Stimulated activated CD8-positive, alpha-beta memory T cell treated with anti-CD3 and anti-CD28 coated beads, Interleukin-4, amount 100 ng/mL, for 4 hours (primary cell): Measurements from ENCODE around the gene DNAH9.
"Not testable (repeated sequence)": the region's sequence is repeated elsewhere in the genome, so short reads cannot be mapped to it uniquely, and the experiment has no call there.

Source experiments
- DNase-seq, 2 donors: peaks; one replicate each; pipeline ENCODE4 v3.0.0-alpha.2; 2020; ENCODE audit warnings: low read depth in 2 of 2, low spot score in 1 of 2

DNAH9 gene

DNA sequence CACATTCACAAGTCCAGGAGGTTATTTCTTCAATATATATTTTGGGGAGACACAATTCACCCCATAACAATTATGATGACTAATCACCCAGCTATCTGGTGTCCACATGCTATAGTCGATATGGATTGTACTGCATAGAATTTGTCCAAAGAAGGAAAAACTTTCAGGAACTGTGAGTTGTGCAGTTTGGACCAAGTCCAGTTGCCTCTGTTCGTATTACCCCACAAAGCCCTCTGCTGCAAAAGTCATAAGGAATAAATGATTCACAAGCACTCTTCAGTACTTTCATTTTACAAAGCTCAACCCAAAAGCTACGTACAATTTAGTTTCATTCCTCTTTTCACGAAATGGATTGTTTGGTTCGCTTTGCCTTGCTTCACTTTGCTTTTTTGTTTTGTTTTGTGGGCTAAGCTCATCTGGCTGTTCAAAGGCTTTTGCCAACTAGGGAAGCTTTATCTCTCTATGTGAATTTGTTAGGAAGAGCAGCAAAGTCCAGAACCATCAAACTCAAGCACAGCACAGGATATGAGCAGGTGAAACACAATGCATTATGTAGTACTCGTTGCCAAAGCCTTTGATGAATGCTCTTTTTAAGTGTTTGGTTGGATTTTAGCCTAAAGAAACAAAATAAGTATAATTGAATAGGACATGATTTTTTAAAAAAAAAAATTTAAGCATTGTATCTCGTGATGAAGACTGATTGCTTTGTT lies 300.4 kb downstream of the DNAH9 start:
- no peak for DNase-seq

DNA sequence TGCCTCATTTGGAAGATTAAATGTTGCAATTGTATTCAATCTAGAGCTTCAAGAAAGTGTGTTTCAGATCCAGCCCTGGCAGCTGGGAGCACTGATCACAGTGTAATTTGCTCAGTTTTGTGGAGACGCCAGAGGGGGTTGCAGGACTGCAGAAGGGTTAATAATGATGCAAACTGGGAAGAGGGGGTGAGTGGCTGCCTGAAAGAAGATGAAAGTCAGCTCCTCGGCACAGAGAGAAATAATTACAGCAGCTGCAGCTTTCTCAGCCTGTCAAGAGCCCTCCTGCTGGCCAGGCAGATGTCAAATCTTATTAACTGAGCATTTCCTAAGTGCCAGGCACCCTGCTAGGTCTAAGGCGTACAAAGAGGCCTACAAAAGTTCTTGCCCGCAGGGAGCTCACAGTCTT lies 301.3 kb downstream of the DNAH9 start:
- no peak for DNase-seq

GRCh38 chr17:11900041-11900476 lies 301.8 kb downstream of the DNAH9 start:
- DNase-seq, result no peak

GRCh38 chr17:11900655-11901054 lies 302.4 kb downstream of the DNAH9 start:
- DNase-seq, result no peak

GRCh38 chr17:11901931-11902330 lies 303.7 kb downstream of the DNAH9 start:
- DNase-seq, result no peak

GRCh38 chr17:11908711-11909146 lies 310.5 kb downstream of the DNAH9 start:
- DNase-seq, result no peak

DNA sequence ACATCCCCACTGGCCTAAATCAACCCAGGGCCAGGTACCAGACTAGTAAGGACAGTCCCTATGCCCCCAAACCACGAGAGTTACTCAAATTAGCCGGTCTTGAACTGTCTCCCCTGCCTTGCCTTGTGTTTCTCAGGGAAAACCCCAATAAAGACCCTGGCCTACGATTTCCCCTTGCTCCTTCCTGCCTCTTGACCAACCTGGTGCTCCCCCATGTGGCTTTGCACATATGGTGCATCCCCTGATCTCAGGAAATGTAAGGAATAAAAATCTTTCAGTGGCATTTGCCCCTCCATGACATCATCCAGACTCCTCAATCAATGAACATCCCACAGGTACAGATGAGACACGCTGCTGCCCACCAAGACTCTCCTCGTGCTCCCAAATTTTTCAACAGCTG lies 311.1 kb downstream of the DNAH9 start:
- DNase-seq, result no peak

DNA sequence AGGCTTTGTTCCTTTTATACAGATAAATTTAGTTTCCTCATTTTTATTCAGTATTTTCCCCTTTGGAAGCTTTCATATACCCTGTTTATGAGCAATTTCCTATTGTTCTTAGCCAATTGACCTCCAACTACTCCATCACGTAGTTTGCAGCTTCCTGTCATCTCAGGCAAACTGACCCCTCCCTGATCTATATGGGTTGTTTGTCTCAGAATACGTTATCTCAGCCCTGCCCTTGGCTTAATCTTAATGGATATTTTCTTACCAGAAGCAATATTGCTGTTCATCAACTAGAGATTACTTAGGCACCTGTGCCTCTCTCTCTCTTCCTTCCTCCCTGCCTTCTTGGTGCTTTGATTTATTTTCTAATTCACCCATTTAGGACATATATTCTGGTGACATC lies 317.8 kb downstream of the DNAH9 start:
- no peak for DNase-seq

- no peak for DNase-seq
Observed at GRCh38 chr17:11917415-11917814, 319.1 kb downstream of the DNAH9 start.

DNA sequence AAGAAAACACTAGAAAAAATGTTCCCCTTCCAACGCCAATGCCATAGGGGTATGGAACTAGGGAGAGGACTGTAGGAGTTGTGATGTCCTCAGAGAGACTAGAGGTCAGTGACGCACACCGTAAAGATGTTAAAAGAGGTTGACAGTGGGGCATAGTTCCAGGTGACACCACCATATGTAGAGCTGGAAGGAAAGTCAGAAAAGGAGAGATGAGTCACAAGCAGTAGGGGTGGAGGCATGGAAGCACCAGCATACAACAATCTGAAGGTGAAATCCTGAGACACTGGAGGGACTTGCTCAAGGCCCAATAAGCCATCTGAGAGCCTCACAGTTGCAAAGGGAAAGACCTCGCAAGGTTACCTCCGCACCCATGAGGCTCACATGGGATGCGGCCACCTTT lies 323.0 kb downstream of the DNAH9 start:
- no peak for DNase-seq

DNA sequence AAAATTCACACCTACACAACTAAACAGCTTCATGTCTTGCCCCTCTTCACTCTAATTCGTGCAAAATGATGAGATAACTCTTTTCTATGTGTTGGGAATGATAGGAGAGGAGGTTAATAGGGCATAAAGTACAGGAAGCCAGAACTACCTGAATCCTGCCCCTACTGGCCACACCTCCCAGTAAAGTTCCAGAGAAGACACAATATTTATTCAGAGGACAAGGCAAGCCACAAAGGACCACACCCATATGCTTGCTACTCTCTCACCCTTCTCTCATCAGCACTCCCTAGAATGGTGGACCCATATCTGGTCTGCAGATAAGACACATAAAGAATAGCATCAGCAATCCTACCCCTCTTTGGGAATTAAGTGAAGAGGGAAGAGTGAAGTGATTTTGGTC lies 324.4 kb downstream of the DNAH9 start:
- no peak for DNase-seq

GRCh38 chr17:11924076-11924475 lies 325.8 kb downstream of the DNAH9 start:
- no peak for DNase-seq

DNA sequence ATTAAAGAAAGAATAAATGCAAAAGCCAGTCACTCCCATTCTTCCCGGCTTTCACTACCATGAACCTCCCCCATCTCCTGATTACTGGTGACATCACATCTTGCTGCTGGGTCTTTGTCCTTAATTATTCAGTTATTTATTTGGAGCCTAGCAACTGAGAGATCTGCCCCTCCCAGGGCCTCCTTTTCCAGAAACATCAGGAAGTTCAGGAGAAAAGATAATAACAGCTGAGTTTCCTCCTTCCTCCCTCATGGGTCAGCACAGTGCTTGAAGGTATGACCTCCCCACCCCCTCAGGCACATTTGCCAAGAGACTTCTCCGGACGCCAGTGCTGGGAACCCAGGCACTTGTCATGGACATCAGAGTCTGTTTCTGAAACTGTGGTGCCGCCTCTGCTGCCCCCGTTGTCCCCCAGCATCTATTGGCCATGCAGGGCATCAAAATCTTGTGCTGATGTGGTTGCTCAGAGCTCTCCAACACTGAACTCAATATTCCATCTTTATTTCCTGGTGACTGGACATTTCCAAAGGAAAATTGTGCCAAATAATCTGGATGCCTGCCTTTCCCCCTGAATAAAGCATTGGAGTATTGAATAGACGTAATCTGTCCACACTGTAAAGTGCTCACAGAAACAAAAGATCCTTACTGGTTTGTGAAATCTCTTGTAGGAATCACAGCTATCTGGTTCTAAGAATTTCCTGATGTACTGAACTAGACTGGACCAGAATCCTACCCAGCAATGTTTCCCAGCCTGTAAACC lies 327.2 kb downstream of the DNAH9 start:
- DNase-seq, result no peak

GRCh38 chr17:11928436-11928835 lies 330.2 kb downstream of the DNAH9 start:
- DNase-seq, result no peak

GRCh38 chr17:11932337-11932898 lies 334.1 kb downstream of the DNAH9 start:
- DNase-seq, result no peak

DNA sequence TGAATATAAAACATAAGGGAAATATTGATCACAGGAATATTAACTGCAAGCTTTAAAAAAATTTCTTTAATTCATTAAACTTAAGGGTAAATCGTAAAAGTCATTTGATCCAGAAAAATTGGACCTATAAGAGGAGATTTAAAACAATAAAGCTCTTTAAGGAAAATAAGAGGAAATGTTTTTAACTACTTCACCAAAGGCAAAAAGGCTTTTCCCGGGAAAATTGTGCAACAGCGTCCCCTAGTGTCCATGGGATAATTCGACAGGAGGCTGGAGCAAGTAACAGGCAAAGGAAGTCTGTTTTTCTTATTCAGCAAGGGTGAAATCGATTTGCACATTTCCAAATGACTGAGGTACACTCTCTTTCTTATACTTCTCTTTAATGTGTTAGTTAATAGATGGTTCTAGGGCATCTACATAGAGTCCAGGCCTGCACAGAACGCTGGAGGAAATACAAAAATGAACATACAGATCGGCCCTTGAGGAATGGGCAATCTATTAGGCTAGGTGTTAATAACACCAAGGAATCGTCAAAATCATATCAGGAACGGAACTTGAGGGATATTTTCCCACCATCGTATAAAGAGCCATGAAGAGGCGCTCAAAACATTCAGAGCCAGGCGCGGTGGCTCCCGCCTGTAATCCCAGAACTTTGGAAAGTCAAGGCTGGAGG lies 337.6 kb downstream of the DNAH9 start:
- no peak for DNase-seq

GRCh38 chr17:11940904-11941303 lies 342.6 kb downstream of the DNAH9 start:
- no peak for DNase-seq

GRCh38 chr17:11943086-11943485 lies 344.8 kb downstream of the DNAH9 start:
- not testable (repeated sequence) for DNase-seq

DNA sequence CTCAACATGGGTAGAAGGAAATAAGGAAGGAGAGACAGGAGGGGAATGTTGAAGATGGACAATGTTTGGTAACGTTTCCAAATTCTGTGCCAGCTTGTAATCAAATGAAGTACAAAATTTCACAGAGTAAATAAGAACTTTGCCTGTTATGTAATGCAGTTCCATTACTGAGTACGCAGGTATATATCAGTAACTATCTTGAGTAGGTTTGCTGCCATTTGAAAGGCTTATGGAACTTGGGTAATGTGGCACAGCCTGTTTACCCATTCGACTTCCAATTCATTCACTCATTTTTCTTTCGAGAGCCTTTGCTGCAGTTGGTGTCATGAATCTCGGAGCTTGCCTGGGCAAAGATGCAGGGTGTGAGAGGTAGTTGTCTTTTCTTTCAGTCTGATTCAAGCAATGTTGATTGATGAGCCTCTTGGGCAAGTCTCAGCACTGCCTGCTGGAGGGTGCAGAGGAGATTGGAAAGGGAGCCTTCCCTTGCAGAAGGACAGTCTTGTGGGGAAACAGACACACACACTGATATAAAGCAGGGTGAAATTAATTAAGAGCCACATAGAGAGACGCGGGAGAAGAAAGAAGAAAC lies 345.6 kb downstream of the DNAH9 start:
- no peak for DNase-seq

DNA sequence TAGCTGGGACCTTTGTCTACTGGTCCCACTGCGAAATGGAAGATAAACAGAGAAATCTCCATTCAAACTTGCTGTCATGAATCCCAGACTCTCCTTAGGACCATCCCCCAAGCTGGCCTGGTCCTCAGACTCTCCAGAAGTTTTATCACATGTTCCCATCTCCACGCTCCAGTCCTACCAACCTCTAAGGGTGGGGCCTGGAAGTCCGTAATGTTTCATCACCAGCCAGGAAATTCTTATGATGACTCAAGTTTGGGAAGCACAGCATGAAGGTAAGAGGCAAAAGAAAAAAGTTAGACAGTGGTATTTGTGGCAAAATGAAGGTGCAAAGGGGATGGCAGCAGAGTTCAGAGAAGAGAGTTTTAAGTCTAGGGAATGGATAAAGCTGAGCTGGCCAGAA lies 346.3 kb downstream of the DNAH9 start:
- DNase-seq, result no peak

DNA sequence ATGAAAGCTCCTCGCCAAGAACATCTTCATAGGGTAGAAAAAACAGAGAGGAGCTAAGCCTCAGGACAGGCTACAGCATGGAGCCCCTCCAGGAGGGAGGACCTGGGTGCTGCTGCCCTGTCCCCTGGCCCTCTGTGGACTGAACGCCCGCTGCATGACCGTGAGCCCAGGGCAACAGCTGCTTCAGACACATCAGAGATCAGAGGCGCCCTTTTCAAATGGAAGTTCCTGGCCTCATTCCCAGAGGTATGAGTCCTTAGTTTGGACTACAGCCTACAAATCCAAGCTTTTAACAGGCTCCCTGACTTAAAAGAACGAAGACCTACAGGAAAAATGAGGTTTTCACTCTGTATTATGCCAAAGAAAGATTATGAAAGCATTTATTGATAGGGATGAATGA lies 350.5 kb downstream of the DNAH9 start:
- no peak for DNase-seq
